T-helper 1 cell treated with Interleukin-12 subunit alpha and Interleukin-12 subunit beta and Interleukin-4 antibody, amounts not matched to agents 30 μg/mL and 1 μg/mL, for 36 hours (primary cell): Measurements from ENCODE around the gene GRIK3.
"Not testable (repeated sequence)": the region's sequence is repeated elsewhere in the genome, so short reads cannot be mapped to it uniquely, and the experiment has no call there.

Experiments
- H3K27ac Mint-ChIP-seq: one replicate; pipeline ENCODE4 v1.8.0; 2021; ENCODE audit warnings: mild to moderate bottlenecking, mixed read lengths
- H3K27me3 Mint-ChIP-seq: one replicate; pipeline ENCODE4 v1.8.0; 2021; ENCODE audit warnings: low read depth, mixed read lengths
- H3K36me3 Mint-ChIP-seq: one replicate; pipeline ENCODE4 v1.8.0; 2021; ENCODE audit warnings: low read depth, mixed read lengths
- H3K4me1 Mint-ChIP-seq: one replicate; pipeline ENCODE4 v1.8.0; 2021; ENCODE audit warnings: low read depth, mixed read lengths
- H3K4me3 Mint-ChIP-seq: one replicate; pipeline ENCODE4 v1.8.0; 2021; ENCODE audit warnings: mild to moderate bottlenecking, moderate library complexity, mixed read lengths
- H3K9me3 Mint-ChIP-seq: one replicate; pipeline ENCODE4 v1.8.0; 2021; ENCODE audit warnings: mixed read lengths

The GRIK3 gene

DNA sequence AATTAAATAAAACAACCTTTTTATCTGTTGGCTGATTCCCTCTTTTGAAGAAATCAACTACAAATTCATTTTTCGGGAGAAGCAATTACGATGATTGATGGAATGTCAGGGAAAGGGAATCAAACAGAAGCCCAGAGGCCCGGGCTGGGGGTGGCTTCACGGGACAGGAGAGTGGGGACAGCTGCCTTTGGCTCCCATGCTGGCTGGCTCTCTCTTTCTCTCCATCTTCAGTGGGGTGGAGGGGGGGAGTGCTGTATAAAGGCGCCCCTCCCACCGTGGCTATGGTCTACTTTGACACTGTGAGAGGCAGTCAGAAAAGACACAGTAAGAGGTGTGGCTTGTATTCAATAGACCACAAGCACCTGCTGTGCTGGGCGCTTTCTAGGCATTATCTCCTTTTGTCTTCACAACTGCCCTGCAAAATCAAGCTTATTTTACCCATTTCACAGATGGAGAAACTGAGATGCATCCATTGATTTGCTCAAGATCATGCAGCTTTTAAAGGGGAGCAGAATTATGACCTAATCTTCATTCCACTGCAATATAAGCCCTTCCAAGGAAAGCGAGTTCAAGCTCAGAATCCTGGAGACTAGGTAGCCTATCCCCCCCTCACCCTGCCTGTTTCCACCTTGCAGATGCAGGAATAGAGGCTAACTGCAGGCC is 92.9 kb downstream of the GRIK3 start:
- H3K27ac Mint-ChIP-seq: no peak overlapping the region
- H3K27me3 Mint-ChIP-seq: no peaks in the 10 kb centered on the region
- no peak overlapping the region for H3K4me3 Mint-ChIP-seq
- H3K9me3 Mint-ChIP-seq: no peaks in the 10 kb centered on the region
- H3K4me1 Mint-ChIP-seq: no peaks in the 10 kb centered on the region
- H3K36me3 Mint-ChIP-seq: no peaks in the 10 kb centered on the region

GRCh38 chr1:36938819-36939218 is 95.5 kb downstream of the GRIK3 start:
- no peaks in the 10 kb centered on the region for H3K27me3 Mint-ChIP-seq
- H3K27ac Mint-ChIP-seq: no peak overlapping the region
- no peaks in the 10 kb centered on the region for H3K4me1 Mint-ChIP-seq
- H3K9me3 Mint-ChIP-seq: no peaks in the 10 kb centered on the region
- H3K4me3 Mint-ChIP-seq: no peak overlapping the region
- H3K36me3 Mint-ChIP-seq: no peaks in the 10 kb centered on the region

GRCh38 chr1:36937371-36937770 is 96.9 kb downstream of the GRIK3 start:
- Mint-ChIP-seq H3K27me3 (no peaks in the 10 kb centered on the region), H3K4me3 (no peak overlapping the region), H3K4me1 (no peaks in the 10 kb centered on the region), H3K27ac (no peak overlapping the region), H3K9me3 (no peaks in the 10 kb centered on the region), H3K36me3 (no peaks in the 10 kb centered on the region)

GRCh38 chr1:36934061-36934460 is 100.3 kb downstream of the GRIK3 start:
- H3K9me3 Mint-ChIP-seq: no peaks in the 10 kb centered on the region
- H3K4me1 Mint-ChIP-seq: no peaks in the 10 kb centered on the region
- H3K27ac Mint-ChIP-seq: no peak overlapping the region
- H3K36me3 Mint-ChIP-seq: no peaks in the 10 kb centered on the region
- H3K27me3 Mint-ChIP-seq: no peaks in the 10 kb centered on the region
- no peak overlapping the region for H3K4me3 Mint-ChIP-seq

DNA sequence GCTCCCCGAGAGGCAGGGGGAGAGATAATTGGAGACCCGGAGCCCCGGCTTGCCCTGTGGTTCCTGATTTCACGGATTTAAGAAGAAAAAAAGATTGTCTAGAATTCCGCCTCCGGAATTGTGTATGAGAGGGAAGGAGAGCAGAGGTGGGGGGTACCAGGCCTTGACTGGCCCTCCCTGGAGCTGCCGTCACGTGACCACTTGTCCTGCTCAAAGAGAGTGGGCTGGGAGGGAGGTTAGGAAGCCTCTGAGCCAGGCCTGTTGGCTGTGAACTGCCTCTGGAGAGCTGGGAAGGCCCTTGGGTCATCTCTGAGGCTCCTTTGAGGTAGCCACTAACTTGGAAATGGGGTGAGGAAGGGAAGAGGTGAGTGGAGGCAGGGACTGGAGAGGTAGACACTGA is 106.5 kb downstream of the GRIK3 start:
- no peaks in the 10 kb centered on the region for H3K27me3 Mint-ChIP-seq
- no peaks in the 10 kb centered on the region for H3K9me3 Mint-ChIP-seq
- H3K4me3 Mint-ChIP-seq: no peak overlapping the region
- no peaks in the 10 kb centered on the region for H3K36me3 Mint-ChIP-seq
- H3K27ac Mint-ChIP-seq: no peak overlapping the region
- no peaks in the 10 kb centered on the region for H3K4me1 Mint-ChIP-seq

- Mint-ChIP-seq H3K36me3 (no peaks in the 10 kb centered on the region), H3K27ac (no peak overlapping the region), H3K4me3 (no peak overlapping the region), H3K4me1 (no peaks in the 10 kb centered on the region), H3K27me3 (no peaks in the 10 kb centered on the region), H3K9me3 (no peaks in the 10 kb centered on the region)
Measured at GRCh38 chr1:36925251-36925650, 109.1 kb downstream of the GRIK3 start.

GRCh38 chr1:36924282-36924811 is 110.0 kb downstream of the GRIK3 start:
- Mint-ChIP-seq H3K27me3 (no peaks in the 10 kb centered on the region), H3K4me1 (no peaks in the 10 kb centered on the region), H3K4me3 (no peak overlapping the region), H3K9me3 (no peaks in the 10 kb centered on the region), H3K27ac (no peak overlapping the region), H3K36me3 (no peaks in the 10 kb centered on the region)

DNA sequence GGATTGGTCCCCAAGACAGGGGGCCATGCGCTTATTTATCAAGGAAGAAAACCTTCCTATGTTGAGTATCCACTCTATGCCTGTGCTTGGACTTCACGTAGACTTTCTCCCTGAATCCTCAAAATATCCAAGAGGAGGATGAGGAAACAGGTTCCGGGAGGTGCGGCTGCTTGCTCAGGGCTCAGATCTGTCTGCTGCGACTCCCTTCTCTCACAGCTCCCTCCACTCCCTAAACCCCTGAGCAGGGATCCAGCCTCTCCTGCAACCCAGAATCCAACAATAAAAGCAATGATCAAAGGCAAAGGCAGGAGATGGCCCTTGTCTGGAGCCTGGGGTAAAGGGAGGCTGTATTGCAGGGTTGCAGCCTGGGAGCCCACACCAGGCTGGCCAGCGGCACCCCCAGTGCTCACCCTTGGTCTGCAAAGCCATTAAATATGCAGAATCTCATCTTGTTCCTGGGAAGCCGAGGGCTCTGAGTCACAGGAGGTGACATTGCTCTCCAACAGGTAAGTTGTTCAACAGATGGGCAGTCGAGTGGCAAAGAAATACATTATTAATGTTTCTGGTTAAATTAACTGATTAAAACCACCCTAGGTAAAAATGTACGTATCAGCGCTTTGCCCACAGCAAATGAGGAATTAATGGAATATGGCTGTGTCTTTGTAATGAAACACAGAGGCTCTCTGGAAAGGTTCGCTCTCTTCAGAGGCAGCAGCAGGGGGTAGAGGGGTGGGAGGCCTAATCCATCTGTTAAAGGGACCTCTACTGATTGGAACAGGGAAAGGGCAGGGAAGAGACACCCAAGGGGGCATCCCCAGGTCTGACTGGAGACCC is 111.5 kb downstream of the GRIK3 start:
- Mint-ChIP-seq H3K4me1 (no peaks in the 10 kb centered on the region), H3K27ac (no peak overlapping the region), H3K4me3 (no peak overlapping the region), H3K27me3 (no peaks in the 10 kb centered on the region), H3K9me3 (no peaks in the 10 kb centered on the region), H3K36me3 (no peaks in the 10 kb centered on the region)

DNA sequence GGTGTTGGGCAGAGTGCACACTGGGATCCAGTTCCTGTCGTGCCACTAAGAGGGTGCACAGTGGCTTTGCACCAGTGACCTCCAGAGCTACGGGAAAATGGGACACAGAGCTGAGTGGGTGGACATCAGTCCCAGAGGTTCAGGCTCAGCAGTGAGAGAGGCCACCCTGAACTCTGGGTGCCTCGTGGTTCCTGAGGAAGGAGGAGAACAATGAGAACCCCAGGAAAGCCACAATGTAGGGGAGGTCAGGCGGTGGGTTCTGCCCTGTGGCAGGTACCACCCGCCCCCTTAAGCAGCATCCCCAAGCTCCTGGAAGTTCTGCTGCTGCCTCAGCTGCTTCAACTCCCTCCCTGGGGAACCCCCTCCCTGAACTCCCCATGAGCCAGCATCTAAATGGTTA is 112.2 kb downstream of the GRIK3 start:
- H3K9me3 Mint-ChIP-seq: no peaks in the 10 kb centered on the region
- H3K27me3 Mint-ChIP-seq: no peaks in the 10 kb centered on the region
- no peaks in the 10 kb centered on the region for H3K4me1 Mint-ChIP-seq
- H3K36me3 Mint-ChIP-seq: no peaks in the 10 kb centered on the region
- no peak overlapping the region for H3K27ac Mint-ChIP-seq
- no peak overlapping the region for H3K4me3 Mint-ChIP-seq

GRCh38 chr1:36920801-36921405 is 113.4 kb downstream of the GRIK3 start:
- Mint-ChIP-seq H3K4me1 (no peaks in the 10 kb centered on the region), H3K9me3 (no peaks in the 10 kb centered on the region), H3K27me3 (no peaks in the 10 kb centered on the region), H3K36me3 (no peaks in the 10 kb centered on the region), H3K27ac (no peak overlapping the region), H3K4me3 (no peak overlapping the region)

- Mint-ChIP-seq H3K4me3 (no peak overlapping the region), H3K4me1 (no peaks in the 10 kb centered on the region), H3K9me3 (no peaks in the 10 kb centered on the region), H3K36me3 (no peaks in the 10 kb centered on the region), H3K27ac (no peak overlapping the region), H3K27me3 (no peaks in the 10 kb centered on the region)
Measured at GRCh38 chr1:36920371-36920770, 113.9 kb downstream of the GRIK3 start.

- Mint-ChIP-seq H3K9me3 (no peaks in the 10 kb centered on the region), H3K27ac (no peak overlapping the region), H3K27me3 (no peaks in the 10 kb centered on the region), H3K4me1 (no peaks in the 10 kb centered on the region), H3K36me3 (no peaks in the 10 kb centered on the region), H3K4me3 (no peak overlapping the region)
Measured at GRCh38 chr1:36919491-36920145, 114.7 kb downstream of the GRIK3 start.

- Mint-ChIP-seq H3K27me3 (no peaks in the 10 kb centered on the region), H3K9me3 (no peaks in the 10 kb centered on the region), H3K27ac (no peak overlapping the region), H3K36me3 (no peaks in the 10 kb centered on the region), H3K4me3 (no peak overlapping the region), H3K4me1 (no peaks in the 10 kb centered on the region)
Measured at GRCh38 chr1:36918604-36919003, 115.7 kb downstream of the GRIK3 start.

DNA sequence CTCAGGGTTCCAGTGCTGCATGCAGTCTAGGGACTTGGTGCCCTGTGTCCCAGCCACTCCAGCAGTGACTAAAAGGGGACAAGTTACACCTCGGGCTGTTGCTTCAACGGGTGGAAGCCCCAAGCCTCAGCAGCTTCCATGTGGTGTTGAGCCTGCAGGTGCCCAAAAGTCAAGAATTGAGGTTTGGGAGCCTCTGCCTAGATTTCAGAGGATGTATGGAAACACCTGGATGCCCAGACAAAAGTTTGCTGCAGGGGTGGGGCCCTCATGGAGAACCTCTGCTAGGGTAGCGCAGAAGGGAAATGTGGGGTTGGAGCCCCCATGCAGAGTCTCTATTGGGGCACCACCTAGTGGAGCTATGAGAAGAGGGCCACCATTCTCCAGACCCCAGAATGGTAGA is 117.8 kb downstream of the GRIK3 start:
- H3K4me3 Mint-ChIP-seq, H3K36me3 Mint-ChIP-seq, H3K4me1 Mint-ChIP-seq, H3K9me3 Mint-ChIP-seq, H3K27me3 Mint-ChIP-seq, H3K27ac Mint-ChIP-seq: not testable (repeated sequence)
